ENCODE data around the gene CSTF1.
"Not testable (repeated sequence)": the region's sequence is repeated elsewhere in the genome, so short reads cannot be mapped to it uniquely, and the experiment has no call there.

Gene CSTF1

DNA sequence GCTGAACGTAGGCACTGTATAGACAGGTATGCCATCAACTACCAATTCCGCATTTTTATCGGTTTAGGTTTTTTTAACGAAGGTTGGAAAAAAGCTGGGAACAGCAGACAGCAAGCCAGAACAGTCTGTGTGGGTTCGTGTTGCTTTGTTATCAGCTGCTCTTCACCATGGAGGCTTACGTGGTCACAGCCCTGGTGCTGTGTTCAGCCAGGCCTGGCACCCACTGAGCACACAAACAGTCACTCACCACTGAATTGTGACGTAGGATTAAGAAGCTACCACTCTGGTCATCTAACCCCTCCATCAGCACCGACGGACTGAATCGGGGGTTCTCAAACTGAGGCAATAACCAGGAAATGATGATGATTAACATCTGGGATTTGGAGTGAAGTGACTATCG lies 20.5 kb upstream of the CSTF1 start:
- DNase-seq = no peak

DNA sequence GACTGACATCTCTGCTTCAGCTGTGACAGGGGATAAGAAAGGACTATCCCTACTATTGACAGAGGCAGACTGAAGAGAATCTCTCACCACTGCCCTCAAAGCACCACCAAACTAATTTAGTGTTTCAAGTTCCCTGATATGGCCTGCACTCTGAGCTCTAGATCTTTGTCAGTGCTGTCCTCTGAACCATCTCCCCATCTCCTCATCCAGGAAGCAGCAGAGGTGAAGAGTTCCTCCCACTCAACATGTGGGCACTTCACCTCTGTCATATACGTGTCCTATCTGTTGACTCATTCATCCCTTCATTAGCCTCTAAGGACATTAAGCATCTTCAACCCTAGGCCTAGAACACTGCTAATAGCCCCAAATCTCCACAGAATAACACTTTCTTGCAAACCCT lies 19.6 kb upstream of the CSTF1 start:
- DNase-seq = no peak

- DNase-seq = no peak
Observed at GRCh38 chr20:56373942-56374341, 18.5 kb upstream of the CSTF1 start.

DNA sequence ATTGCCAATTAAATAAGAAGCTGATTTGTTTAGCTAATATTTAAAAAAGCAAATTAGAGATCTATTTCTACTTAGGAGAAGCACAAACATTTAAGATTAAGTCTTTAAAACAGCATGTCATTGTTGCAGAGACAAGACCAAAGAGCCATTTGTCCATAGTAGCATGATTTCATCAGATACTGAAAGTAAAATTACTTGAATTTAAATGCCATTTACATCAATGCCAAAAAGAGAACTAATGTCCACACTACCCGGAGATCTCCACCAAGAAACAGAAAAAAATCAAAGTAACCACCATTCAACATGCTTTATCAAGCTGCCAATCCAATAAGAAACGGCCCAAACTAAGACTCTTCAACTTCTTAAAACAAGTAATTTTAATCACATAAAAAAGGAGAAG lies 16.1 kb upstream of the CSTF1 start:
- no peak for DNase-seq

GRCh38 chr20:56378386-56378785 lies 14.1 kb upstream of the CSTF1 start:
- no peak for DNase-seq

DNA sequence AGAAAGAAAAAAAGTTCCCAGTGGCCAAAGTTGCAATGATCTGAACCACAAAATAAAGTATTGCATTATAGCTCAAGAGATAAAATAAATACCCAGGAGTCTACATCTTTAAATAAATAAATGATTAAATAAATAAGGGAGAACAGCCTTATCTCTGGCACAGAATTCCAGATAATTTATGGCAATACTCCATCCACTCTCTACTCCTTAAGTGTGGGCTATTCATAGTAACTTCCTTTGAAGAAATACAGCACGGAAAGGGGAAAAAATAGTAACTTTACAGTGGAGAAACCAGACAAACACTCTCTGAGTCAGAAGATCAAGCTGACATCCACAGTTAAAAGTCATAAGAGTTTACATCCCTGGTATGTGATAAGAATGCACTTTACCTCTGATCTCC lies 12.1 kb upstream of the CSTF1 start:
- DNase-seq = no peak

DNA sequence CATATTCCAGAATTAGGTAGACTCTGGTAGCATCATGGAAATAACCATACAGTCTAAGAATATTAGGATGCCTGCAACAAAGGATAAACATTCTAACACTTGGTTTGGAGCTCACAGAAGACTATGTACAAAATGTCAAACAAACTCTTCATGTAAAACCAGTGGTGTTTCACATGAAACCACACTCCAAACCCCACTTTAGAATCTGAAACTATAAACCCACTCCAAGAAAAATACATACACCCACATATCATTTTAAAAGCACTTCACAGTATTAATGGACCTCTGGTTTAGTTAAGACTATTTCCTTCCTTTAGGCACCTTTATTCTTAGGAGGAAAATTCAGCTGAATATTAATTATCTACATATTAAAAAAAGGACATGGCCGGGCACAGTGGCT lies 10.9 kb upstream of the CSTF1 start:
- DNase-seq = no peak

- DNase-seq = no peak
Observed at GRCh38 chr20:56382696-56383095, 9.7 kb upstream of the CSTF1 start.

GRCh38 chr20:56383334-56383733 lies 9.1 kb upstream of the CSTF1 start:
- DNase-seq = no peak

DNA sequence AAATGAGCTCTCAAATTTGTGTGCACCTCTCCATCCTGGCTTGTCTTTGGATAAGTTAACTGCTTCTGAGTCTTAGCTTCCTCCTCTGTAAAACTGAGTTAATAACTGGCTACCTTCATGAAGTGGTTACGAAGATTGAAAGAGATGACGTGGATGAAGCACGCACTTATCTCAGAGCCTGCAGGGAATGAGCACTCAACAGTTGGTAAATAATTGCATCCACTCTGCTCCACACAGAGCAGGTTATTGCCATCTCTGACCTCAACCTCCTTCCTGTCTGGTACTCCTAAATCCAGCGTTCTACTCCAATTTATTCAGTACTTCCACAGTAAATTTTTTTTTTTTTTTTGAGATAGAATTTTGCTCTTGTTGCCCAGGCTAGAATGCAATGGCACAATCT lies 7.3 kb upstream of the CSTF1 start:
- DNase-seq = no peak

DNA sequence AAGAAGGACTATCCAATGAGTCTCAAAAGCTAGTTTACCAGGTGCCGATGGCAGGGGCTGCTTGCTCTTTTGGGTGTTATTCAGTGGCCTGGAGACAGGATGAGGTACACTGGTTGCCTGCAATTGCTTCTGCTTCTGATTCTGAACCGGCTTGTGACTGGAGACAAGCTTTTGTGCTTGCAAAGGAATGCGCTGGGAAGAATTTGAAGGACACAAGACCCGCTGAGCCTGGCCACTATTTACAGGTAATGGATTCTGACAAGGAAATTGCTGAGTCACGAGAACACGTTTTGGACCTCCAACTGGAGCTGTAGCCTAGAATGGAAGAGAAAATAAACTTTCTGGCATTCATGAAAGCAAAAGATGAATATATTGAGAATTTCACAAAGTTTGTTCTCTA lies 6.2 kb upstream of the CSTF1 start:
- no peak for DNase-seq

DNA sequence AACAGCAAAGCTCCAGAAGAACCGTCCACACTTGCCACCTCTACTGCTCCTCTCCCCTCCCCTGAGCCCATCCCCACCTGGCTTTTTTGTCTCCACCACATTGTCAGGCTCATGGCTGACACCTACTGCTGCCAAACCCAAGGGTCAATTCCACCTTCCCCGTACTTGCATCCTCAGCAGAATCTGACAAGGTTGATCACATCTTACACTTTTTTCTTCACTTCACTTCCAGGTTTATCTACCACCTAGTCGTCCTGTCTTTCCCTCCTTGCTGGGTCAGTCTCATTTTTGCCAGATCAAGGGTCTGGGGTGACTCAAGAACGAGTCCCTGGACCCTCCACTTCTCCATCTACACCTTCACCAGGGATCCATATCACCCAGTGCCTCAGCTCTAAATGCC lies 3.6 kb upstream of the CSTF1 start:
- no peak for DNase-seq

GRCh38 chr20:56389807-56390206 lies 2.6 kb upstream of the CSTF1 start:
- DNase-seq = no peak

- DNase-seq = not testable (repeated sequence)
Observed at GRCh38 chr20:56390396-56390795, 2.0 kb upstream of the CSTF1 start.

GRCh38 chr20:56391037-56391436 lies 1.4 kb upstream of the CSTF1 start:
- DNase-seq = no peak

GRCh38 chr20:56391596-56392131 lies 781 bp upstream of the CSTF1 start:
- DNase-seq = peak; percentile 62

DNA sequence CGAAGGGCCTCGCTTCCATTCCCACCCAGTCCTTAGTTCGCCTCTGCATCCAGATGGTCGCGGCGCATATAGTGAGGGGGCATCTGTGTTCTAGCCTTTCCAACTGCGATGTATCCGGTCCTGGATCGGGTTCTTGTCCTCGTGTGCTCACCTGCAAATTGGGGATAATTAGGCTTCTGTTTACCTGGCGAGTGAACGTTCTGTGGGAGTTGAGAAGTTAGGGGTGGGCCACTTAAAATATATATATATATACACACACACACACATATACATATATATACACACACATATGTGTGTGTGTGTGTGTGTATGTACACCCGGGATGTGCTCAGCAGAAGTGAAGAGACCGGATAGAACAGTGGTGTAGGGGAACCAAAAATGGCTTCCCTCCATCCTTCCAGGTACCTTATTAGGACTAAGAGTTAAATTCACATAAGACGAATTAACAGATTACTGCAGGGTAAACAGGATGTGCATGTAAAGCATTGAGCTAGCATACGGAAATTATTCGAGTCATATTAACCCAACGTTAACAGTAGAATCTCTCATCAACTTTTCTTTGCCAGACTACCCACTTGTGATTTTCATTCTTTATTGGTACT lies 537 bp downstream of the CSTF1 start:
- DNase-seq = peak; percentile 46

DNA sequence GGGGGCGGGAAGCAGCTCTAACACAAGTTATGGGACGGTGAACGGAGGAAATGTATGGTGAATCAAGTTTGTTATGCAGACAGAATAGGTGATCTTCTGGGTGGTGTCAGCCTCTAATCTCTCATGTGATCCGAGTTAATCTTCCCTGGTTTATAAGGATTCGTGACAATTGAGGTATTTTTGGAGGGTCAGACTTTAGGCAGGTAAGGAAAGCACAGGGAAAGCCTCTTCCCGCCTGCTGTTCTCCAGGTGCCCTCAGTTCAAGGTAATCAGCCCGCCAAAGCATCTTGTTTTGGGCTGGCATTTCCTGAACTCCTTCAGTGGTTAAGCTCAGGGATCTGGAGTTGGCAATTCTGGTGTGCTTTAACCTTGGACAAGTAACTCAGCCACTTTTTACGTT lies 1.2 kb downstream of the CSTF1 start:
- peak; percentile 24 for DNase-seq

GRCh38 chr20:56395166-56395565 lies 2.7 kb downstream of the CSTF1 start:
- DNase-seq = no peak

DNA sequence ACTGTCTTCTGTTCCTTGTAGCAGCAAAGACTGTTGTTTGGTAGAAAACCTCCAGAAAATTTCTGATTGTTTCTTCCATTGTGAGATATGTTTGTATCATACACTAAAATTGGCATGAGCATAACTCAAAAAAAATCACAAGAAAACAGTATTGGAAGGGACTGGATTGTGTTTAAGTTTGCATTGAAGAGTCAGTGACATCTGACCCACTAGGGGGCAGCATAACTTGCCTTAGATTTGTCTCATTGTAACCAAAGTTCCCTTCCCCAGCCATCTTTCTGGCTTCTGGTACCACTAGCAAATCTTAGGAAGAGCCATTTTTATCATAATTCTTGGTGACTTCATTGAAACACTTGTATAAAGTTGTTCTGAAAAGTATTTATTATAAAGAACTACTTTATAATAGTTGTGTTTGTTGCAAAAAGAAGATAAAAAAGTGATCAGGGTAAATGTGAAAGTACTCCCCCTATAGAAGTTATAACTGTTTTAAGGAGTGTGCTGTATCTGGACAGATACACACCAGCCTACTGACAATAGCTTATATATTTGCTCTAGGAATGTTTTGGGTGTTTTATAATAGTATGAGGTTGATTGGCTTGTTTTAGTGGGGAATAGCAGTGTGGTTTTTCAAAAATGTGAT lies 7.7 kb downstream of the CSTF1 start:
- DNase-seq = peak; percentile 73

- no peak for DNase-seq
Observed at GRCh38 chr20:56403465-56403864, 11.0 kb downstream of the CSTF1 start.

- DNase-seq = not testable (repeated sequence)
Observed at GRCh38 chr20:56405356-56405755, 12.9 kb downstream of the CSTF1 start.

- DNase-seq = no peak
Observed at GRCh38 chr20:56406910-56407309, 14.5 kb downstream of the CSTF1 start.

GRCh38 chr20:56409521-56409920 lies 17.1 kb downstream of the CSTF1 start:
- DNase-seq = no peak

DNA sequence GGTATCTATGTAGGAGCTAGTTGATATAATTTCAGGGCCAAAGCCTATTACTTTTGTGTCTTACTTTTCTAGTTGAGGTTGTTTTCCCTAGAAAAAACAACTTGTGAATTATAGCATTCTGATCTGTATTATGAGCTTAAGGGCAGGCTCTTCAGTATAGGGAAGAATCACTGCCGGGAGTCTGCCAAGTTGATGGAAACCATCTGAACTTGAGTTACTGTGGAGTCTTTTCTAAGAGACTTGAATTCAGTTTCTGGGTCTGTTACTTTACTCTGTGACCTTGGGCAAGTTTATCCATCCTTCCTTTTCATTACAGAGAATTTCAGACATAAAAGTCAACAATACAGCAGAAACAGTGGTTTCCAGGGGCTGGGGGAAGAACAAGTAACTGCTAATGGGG lies 17.5 kb downstream of the CSTF1 start:
- no peak for DNase-seq

Measured in NCI-H82 (cell line).